GM12874 (cell line): ENCODE measurements around the gene TSPAN11.

ENCODE experiments used
- TF ChIP-seq, protein P1 (sequence below): IDR thresholded peaks from 2 replicates; pipeline ENCODE4 v1.5.1; 2011; ENCODE audit warnings: low read depth, mild to moderate bottlenecking, control low read depth, low read length, moderate library complexity; ENCODE audit not compliant: insufficient read depth

The TSPAN11 gene

DNA sequence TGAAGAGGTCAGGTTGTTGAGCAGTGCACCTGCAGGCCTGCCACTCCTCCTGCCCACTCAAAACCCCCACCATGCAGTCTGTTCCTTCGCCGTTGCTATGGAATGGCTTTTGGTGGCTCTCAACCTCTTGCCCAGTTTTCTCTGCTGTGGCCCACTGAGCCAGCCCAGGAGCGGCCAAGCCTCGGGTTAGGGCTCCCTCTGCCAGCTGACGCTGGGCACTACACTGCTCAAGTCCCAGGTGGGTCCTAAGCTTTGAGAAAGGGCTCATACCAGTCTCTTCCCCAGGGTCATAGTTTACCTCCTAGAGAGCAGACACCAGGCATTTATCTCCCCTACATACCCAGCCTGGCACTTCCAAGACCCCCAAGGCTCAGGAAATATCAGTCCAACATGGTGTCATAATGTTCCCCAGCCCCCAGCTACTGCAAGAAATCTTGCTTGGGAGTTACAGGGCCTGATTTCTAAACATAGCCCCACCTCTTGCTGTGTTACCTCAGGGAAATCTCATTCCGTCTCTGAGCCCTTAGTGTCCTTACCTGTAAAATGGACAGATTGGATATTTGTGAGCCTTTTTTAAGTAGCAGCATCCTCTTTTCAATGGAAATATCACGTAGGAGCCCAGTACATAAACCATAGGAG is 59.4 kb downstream of the TSPAN11 start:
- TF ChIP-seq, protein P1, sequence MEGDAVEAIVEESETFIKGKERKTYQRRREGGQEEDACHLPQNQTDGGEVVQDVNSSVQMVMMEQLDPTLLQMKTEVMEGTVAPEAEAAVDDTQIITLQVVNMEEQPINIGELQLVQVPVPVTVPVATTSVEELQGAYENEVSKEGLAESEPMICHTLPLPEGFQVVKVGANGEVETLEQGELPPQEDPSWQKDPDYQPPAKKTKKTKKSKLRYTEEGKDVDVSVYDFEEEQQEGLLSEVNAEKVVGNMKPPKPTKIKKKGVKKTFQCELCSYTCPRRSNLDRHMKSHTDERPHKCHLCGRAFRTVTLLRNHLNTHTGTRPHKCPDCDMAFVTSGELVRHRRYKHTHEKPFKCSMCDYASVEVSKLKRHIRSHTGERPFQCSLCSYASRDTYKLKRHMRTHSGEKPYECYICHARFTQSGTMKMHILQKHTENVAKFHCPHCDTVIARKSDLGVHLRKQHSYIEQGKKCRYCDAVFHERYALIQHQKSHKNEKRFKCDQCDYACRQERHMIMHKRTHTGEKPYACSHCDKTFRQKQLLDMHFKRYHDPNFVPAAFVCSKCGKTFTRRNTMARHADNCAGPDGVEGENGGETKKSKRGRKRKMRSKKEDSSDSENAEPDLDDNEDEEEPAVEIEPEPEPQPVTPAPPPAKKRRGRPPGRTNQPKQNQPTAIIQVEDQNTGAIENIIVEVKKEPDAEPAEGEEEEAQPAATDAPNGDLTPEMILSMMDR, result peak; percentile 83

DNA sequence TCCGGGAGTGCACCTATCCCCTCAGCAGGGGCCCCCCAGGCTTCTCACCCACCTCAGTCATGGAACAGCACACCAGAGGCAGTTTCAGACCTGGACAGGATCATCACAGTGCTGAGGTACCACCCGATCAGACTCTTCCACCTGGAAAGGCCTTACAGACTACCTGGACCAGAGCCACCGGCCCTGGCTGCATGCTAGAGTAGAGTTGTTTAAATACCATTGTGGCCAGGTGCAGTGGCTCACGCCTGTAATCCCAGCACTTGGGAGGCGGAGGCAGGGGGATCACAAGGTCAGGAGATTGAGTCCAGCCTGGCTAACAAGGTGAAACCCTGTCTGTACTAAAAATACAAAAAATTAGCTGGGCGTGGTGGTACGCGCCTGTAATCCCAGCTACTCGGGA is 61.5 kb downstream of the TSPAN11 start:
- TF ChIP-seq, protein P1, result no peak

DNA sequence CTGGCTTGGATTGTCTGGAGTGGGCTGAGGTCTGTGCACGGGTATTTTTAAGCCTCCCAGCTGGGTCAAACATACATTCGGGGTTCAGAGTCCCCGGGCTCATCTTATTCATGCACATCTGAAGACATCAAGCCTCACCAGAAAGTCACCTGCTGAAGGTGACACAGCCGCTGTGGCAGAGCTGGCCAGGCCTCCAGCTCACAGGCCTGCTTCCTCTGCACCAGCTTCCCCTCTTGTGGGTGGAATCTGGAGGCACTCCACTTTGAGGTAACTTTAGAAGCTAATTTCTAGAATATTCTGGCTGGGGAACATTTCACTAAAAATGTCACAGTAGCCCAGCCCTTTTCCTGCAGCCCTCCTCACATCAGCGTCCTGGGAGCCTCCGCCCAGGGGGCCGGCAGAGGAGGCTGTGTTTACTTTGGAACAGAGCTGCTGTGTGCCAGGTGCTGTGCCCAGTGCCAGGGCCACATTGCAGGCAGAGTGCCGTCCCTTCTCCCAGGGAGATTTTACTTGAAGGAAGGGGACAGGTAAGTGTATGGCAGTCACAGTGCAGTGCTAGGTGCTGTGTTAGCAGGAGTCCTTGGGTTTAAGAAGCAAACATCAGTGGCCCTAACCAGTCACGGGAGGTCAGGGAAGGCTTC is 62.2 kb downstream of the TSPAN11 start:
- TF ChIP-seq, protein P1, result no peak

DNA sequence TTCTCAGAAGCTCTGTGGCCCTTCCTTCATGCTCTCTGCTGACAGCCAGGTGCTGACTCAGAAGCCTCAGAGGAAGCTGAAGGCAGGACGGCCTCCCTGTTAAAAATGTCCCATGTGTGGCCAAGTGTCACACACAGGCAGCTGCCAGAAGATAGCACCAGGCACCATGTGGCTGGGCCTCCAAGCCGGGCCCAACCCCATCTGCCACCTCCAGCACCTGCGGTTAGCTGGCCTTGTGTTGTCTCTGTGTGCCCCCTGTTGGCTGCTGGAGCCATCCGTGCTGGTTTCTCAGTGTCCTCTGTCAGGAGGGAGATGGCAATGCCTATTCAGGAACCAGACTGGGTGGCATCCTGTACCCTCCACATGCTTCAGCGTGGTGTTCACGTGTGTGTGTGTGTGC is 63.2 kb downstream of the TSPAN11 start:
- TF ChIP-seq, protein P1, result no peak

DNA sequence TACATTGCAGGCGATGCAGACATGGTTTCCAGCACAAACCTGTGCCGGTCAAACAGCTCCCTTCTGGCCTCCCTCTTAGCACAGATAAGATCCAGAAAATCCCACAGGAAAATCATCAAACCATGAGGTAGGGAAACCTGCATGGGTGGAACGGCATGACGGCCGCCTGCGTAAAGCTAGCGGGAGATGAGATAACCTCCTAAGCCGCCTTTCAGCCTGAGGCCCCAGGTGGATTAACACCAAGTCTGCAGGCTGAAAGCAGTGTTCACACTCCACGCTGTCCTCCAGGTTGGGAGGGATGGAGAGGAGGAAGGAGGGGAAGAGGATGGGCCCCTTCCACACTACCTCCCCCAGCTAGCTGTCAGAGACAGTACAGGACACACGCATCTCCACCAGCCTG is 63.8 kb downstream of the TSPAN11 start:
- TF ChIP-seq, protein P1, result no peak

DNA sequence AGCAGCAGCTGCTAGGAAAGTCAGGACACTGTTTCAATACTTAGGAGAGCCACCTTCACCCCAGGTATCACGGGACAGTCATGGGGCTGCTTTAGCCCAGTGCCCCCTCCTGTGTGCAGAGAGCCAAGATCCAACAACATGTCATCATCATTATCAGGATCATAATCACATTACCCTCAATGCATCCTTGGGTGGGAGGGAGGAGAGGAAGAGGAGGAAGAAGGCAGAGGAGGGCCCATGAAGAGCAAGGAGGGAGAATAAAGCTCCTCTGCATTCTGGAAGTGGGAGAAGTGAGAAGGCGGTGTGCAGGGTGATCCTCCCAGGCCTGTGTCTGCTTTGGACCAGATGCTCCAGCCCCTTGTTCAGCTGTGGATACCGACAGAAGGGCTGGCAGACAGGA is 64.2 kb downstream of the TSPAN11 start:
- TF ChIP-seq, protein P1, result no peak

DNA sequence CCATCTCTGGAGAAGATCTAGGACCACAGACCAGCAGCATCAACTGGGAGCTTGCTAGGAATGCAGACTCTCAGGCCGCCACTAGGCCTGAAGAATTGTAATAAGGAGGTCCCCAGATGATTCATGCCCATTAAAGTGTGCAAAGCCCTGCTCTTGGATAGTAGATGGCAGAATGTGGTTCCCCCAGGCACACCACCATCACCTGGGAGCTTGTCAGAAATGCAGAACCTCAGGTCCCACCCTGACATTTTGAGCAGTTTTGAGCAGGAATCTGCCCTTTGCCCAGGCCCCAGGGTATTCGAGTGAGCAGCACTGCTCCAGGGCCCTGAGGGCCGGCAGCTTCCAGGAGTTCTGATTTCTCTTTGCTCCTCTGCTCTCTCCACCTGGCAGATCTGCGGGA is 64.9 kb downstream of the TSPAN11 start:
- TF ChIP-seq, protein P1, result no peak
